Skeletal muscle satellite cell (primary cell): ENCODE results near the gene PYGO1.

Experiments used
- H3K27me3 ChIP-seq: 2 replicates; pipeline ENCODE4 v1.7.0; 2013; ENCODE audit warnings: low read length; ENCODE audit not compliant: control insufficient read depth, insufficient read depth
- H3K36me3 ChIP-seq: 2 replicates; pipeline ENCODE4 v1.7.0; 2013; ENCODE audit warnings: mild to moderate bottlenecking, control low read depth, low read length; ENCODE audit not compliant: insufficient read depth
- H3K4me1 ChIP-seq: 2 replicates; pipeline ENCODE4 v1.7.0; 2013; ENCODE audit warnings: low read length; ENCODE audit not compliant: control insufficient read depth, insufficient read depth
- H3K4me2 ChIP-seq: 2 replicates; pipeline ENCODE4 v1.7.0; 2013; ENCODE audit warnings: mild to moderate bottlenecking, low read length
- H3K4me3 ChIP-seq: 2 replicates; pipeline ENCODE4 v1.7.0; 2013; ENCODE audit warnings: low read length
- H3K9ac ChIP-seq: 2 replicates; pipeline ENCODE4 v1.7.0; 2013; ENCODE audit warnings: mild to moderate bottlenecking, low read depth, low read length, moderate library complexity
- H3K9me3 ChIP-seq: replicated peaks from 2 replicates; pipeline ENCODE4 v1.7.0; 2013; ENCODE audit warnings: mild to moderate bottlenecking, control low read depth, low read length

PYGO1 gene

GRCh38 chr15:55562601-55563000 is 25.5 kb downstream of the PYGO1 start:
- Histone ChIP-seq H3K4me3 (no peak overlapping the region), H3K9ac (no peak overlapping the region), H3K9me3 (no peaks in the 10 kb centered on the region), H3K27me3 (no peaks in the 10 kb centered on the region), H3K4me2 (no peak overlapping the region), H3K4me1 (no peaks in the 10 kb centered on the region), H3K36me3 (no peaks in the 10 kb centered on the region)

DNA sequence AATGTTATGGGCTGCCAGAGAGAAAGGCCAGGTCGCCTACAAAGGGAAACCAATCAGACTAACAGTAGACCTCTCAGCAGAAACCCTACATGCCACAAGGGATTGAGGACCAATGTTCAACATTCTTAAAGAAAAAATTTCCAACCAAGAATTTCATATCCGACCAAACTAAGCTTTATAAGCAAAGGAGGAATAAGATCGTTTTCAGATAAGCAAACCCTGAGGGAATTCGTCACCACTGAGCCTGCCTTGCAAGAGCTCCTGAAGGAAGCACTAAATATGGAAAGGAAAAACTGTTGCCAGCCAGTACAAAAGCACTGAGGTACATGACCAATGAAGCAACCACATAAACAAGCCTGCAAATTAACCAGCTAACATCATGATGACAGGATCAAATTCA is 33.1 kb downstream of the PYGO1 start:
- Histone ChIP-seq H3K4me3 (no peak overlapping the region), H3K9me3 (peaks cover 9% of the 10 kb centered on the region), H3K36me3 (no peaks in the 10 kb centered on the region), H3K9ac (no peak overlapping the region), H3K4me1 (peaks cover 11% of the 10 kb centered on the region), H3K27me3 (no peaks in the 10 kb centered on the region), H3K4me2 (no peak overlapping the region)

- peak overlapping the region; percentile 41 for H3K9ac ChIP-seq
- peaks cover 11% of the 10 kb centered on the region for H3K4me1 ChIP-seq
- no peaks in the 10 kb centered on the region for H3K27me3 ChIP-seq
- H3K9me3 ChIP-seq = peaks cover 9% of the 10 kb centered on the region
- H3K4me2 ChIP-seq = peak overlapping the region; percentile 62
- no peaks in the 10 kb centered on the region for H3K36me3 ChIP-seq
- no peak overlapping the region for H3K4me3 ChIP-seq
These were observed 35.2 kb downstream of the PYGO1 start for GRCh38 chr15:55552926-55553325.

DNA sequence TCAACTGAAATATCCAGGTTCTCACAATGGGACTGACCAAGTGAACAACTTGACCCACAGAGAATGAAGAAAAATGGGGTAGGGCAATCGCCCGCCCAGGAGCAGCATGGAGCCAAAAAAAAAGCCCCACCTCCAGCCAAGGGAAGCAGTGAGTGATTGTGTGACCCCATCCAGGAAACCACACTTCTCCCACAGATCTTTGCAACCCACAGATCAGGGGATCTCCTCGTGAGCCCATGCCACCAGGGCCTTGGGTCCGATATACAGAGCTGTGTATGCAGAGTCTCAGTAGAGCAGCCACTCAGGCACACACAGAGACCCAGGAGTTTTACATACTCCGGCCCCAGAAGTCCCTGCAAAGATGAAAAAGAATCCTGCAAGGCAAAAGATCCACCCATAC is 35.7 kb downstream of the PYGO1 start:
- no peaks in the 10 kb centered on the region for H3K36me3 ChIP-seq
- H3K9me3 ChIP-seq = peaks cover 9% of the 10 kb centered on the region
- H3K4me1 ChIP-seq = peaks cover 11% of the 10 kb centered on the region
- peak overlapping the region; percentile 62 for H3K4me2 ChIP-seq
- H3K27me3 ChIP-seq = no peaks in the 10 kb centered on the region
- peak overlapping the region; percentile 11 for H3K9ac ChIP-seq
- no peak overlapping the region for H3K4me3 ChIP-seq

DNA sequence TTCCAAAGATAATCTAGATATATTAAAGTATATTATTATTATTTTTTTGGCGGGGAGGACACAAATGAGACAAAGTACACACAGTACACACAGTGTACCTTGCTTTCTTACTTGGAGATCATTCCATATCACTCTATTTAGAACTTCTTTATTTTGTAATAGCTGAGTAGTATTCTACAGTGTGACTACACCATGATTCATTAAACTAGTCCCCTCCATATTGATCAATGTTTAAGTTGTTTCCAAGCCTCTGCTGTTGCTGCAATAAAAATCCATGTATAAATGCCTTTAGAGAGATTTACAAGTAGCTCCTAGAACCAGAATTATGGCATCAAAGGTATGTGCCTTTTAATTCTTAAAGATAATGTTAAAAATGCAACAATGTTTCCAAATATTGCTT is 38.8 kb downstream of the PYGO1 start:
- Histone ChIP-seq H3K36me3 (no peaks in the 10 kb centered on the region), H3K9me3 (no peaks in the 10 kb centered on the region), H3K9ac (no peak overlapping the region), H3K4me3 (no peak overlapping the region), H3K27me3 (no peaks in the 10 kb centered on the region), H3K4me1 (peaks cover 23% of the 10 kb centered on the region), H3K4me2 (no peak overlapping the region)

DNA sequence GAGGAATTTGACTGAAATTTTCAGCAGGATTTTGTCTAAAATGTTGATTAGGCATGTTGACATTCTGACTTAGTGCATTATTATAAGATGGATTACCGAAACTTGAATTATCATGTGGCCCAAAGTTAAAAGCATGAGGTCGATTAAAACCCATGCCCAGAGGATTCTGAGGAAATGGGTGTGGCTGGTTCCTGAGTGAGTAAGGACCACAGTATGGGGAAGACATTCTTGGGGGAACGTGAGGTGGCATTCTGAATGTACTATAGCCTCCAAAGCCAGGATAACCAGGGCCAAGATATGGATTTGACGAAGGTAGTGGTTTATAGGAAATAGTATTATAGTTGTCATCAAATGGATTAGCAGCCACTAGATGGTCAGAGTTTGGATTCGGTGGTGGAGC is 41.4 kb downstream of the PYGO1 start:
- peak overlapping the region; percentile 22 for H3K4me2 ChIP-seq
- no peak overlapping the region for H3K4me3 ChIP-seq
- H3K4me1 ChIP-seq = peaks cover 12% of the 10 kb centered on the region
- H3K36me3 ChIP-seq = no peaks in the 10 kb centered on the region
- H3K27me3 ChIP-seq = no peaks in the 10 kb centered on the region
- no peaks in the 10 kb centered on the region for H3K9me3 ChIP-seq
- no peak overlapping the region for H3K9ac ChIP-seq

- Histone ChIP-seq H3K9me3 (no peaks in the 10 kb centered on the region), H3K4me3 (no peak overlapping the region), H3K4me2 (no peak overlapping the region), H3K36me3 (no peaks in the 10 kb centered on the region), H3K9ac (no peak overlapping the region), H3K27me3 (no peaks in the 10 kb centered on the region), H3K4me1 (peaks cover 7% of the 10 kb centered on the region)
These were observed 52.7 kb downstream of the PYGO1 start for GRCh38 chr15:55535436-55535835.

GRCh38 chr15:55532944-55533343 is 55.2 kb downstream of the PYGO1 start:
- Histone ChIP-seq H3K4me2 (no peak overlapping the region), H3K9me3 (no peaks in the 10 kb centered on the region), H3K36me3 (no peaks in the 10 kb centered on the region), H3K9ac (no peak overlapping the region), H3K4me1 (peaks cover 3% of the 10 kb centered on the region), H3K4me3 (no peak overlapping the region), H3K27me3 (no peaks in the 10 kb centered on the region)

GRCh38 chr15:55530861-55531313 is 57.3 kb downstream of the PYGO1 start:
- no peaks in the 10 kb centered on the region for H3K27me3 ChIP-seq
- no peak overlapping the region for H3K9ac ChIP-seq
- H3K4me1 ChIP-seq = peaks cover 7% of the 10 kb centered on the region
- no peak overlapping the region for H3K4me2 ChIP-seq
- no peak overlapping the region for H3K4me3 ChIP-seq
- H3K9me3 ChIP-seq = no peaks in the 10 kb centered on the region
- H3K36me3 ChIP-seq = no peaks in the 10 kb centered on the region

DNA sequence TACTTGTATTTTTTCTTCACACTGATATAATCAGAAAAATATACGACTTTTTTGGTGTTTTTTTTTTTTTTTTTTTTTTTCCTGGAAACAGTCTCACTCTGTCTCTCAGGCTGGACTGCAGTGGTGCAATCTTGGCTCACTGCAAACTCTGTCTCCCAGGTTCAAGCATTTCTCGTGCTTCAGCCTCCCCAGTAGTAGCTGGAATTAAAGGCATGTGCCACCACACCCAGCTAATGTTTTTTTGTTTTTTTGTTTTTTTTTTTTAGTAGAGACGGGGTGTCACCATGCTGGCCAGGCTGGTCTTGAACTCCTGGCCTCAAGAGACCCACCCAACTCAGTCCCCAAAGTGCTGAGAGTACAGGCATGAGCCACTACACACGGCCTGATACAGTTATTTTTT is 59.3 kb downstream of the PYGO1 start:
- Histone ChIP-seq H3K9ac (no peak overlapping the region), H3K4me2 (no peak overlapping the region), H3K9me3 (no peaks in the 10 kb centered on the region), H3K36me3 (no peaks in the 10 kb centered on the region), H3K27me3 (no peaks in the 10 kb centered on the region), H3K4me1 (peaks cover 7% of the 10 kb centered on the region), H3K4me3 (no peak overlapping the region)

DNA sequence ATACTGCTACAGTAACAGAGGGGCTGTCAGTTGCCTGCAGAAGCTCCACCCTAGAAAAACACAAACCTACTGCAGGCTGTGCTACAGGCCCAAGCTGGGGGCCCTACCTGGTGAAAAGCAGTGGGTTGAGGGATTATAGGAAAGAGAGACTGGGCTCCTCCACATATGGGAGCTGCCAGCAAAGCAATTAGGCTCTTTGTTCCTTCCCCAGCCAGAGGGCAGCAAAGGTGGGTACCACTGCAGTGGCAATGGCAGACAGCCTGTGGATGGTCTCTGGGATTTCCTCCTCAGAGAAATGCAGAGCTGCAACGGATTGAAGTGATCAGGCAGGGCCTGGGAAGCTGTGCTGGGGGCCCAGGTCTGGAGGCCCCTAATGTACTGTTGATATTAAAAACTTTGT is 61.0 kb downstream of the PYGO1 start:
- peaks cover 2% of the 10 kb centered on the region for H3K27me3 ChIP-seq
- H3K4me2 ChIP-seq = no peak overlapping the region
- H3K4me3 ChIP-seq = no peak overlapping the region
- no peaks in the 10 kb centered on the region for H3K9me3 ChIP-seq
- no peak overlapping the region for H3K9ac ChIP-seq
- no peaks in the 10 kb centered on the region for H3K36me3 ChIP-seq
- H3K4me1 ChIP-seq = peaks cover 7% of the 10 kb centered on the region

- H3K4me2 ChIP-seq = peak overlapping the region; percentile 31
- peaks cover 7% of the 10 kb centered on the region for H3K4me1 ChIP-seq
- H3K9me3 ChIP-seq = no peaks in the 10 kb centered on the region
- H3K9ac ChIP-seq = peak overlapping the region; percentile 30
- H3K36me3 ChIP-seq = no peaks in the 10 kb centered on the region
- H3K27me3 ChIP-seq = peaks cover 4% of the 10 kb centered on the region
- no peak overlapping the region for H3K4me3 ChIP-seq
These were observed 61.5 kb downstream of the PYGO1 start for GRCh38 chr15:55526559-55527036.
